Measurements from ENCODE around the gene MPC2.

Gene MPC2

DNA sequence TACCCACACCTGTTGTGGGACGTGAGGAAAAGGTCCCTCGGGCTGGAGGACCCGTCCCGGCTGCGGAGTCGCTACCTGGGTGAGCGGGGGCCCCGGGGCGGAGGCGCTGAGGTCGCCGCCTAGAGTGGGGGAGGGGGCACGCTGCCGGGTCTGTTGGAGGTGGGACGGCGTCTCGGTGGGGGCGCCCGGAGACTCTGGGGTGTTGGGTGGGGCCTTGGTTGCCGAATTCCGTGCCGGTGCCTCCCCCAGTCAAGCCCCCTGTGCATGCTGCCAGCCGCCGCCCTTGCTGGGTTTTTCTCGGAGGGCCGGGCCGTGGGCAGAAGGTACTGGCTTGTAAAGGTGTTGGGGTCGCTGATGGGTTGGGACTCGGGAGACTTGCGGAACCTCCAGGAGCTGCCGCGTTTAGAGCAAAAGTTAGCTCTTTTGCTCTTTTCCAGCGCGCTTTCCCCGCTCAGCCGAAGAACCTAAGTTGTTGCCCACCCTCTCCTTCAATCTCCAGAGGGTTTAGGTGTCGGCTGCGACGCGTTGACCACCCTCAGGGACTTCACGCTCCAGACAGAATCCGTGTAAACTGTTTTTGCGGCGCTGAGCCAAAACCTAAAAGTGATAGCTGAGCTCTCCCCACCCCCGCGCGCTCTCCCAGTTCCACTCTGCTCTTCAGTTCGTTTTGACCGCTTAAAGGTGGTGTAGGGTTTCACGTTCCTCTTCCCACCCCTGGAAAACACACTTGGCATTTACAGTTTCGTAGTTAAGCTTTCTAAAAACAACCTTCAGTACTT lies at the start of gene MPC2:
MPC2 (minus strand) TSS at position 143 of the 779 bp plus-strand sequence. CDS start 1,231 bp downstream, outside the sequence.
- no peaks in the 10 kb centered on the region for H3K9me3 ChIP-seq (ENCODE audit: low read length)
- no peaks in the 10 kb centered on the region for H3K36me3 ChIP-seq (ENCODE audit: insufficient read depth, low read length)
- peaks cover 32% of the 10 kb centered on the region for H3K4me1 ChIP-seq (ENCODE audit: insufficient read depth, low read length)
- H3K27me3 ChIP-seq (ENCODE audit: control insufficient read depth in 1 of 2, insufficient read depth in 2 of 2, low read length in 2 of 2): no peaks in the 10 kb centered on the region
- H3K9ac ChIP-seq (ENCODE audit: low read length): peak within 1 kb of the TSS; percentile 93
- H3K4me3 ChIP-seq (ENCODE audit: low read depth in 1 of 2, low read length in 2 of 2): peak within 1 kb of the TSS; percentile 90 to 92
- H3K27ac ChIP-seq (ENCODE audit: low read depth, low read length): peak within 1 kb of the TSS; percentile 98

DNA sequence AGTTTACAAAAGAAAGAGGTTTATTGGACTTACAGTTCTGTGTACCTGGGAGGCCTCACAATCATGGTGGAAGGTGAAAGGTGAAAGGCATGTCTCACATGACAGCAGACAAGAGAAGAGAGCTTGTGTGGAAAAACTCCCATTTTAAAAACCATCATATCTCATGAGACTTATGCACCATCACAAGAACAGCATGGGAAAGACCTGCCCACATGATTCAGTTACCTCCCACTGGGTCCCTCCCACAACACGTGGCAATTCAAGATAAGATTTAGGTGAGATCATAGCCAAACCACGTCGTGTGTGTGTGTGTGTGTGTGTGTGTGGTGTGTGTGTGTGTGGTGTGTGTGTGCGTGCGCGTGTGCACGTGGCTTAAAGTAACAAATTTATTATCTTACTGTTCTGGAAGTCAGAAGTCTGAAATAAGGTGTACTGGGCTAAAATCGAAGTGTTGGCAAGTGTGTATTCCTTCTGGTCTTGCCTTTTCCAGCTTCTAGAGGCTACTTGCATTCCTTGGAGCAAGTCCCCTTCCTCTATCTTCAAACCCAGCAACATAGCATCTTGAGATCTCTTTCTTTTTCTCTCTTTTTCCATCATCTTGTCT lies 48.1 kb upstream of the MPC2 start:
- H3K36me3 ChIP-seq (ENCODE audit: insufficient read depth, low read length): no peaks in the 10 kb centered on the region
- H3K9ac ChIP-seq (ENCODE audit: low read length): no peak overlapping the region
- no peaks in the 10 kb centered on the region for H3K27me3 ChIP-seq (ENCODE audit: control insufficient read depth in 1 of 2, insufficient read depth in 2 of 2, low read length in 2 of 2)
- H3K4me1 ChIP-seq (ENCODE audit: insufficient read depth, low read length): peaks cover 5% of the 10 kb centered on the region
- no peaks in the 10 kb centered on the region for H3K9me3 ChIP-seq (ENCODE audit: low read length)
- no peak overlapping the region for H3K4me3 ChIP-seq (ENCODE audit: low read depth in 1 of 2, low read length in 2 of 2)
- no peak overlapping the region for H3K27ac ChIP-seq (ENCODE audit: low read depth, low read length)

DNA sequence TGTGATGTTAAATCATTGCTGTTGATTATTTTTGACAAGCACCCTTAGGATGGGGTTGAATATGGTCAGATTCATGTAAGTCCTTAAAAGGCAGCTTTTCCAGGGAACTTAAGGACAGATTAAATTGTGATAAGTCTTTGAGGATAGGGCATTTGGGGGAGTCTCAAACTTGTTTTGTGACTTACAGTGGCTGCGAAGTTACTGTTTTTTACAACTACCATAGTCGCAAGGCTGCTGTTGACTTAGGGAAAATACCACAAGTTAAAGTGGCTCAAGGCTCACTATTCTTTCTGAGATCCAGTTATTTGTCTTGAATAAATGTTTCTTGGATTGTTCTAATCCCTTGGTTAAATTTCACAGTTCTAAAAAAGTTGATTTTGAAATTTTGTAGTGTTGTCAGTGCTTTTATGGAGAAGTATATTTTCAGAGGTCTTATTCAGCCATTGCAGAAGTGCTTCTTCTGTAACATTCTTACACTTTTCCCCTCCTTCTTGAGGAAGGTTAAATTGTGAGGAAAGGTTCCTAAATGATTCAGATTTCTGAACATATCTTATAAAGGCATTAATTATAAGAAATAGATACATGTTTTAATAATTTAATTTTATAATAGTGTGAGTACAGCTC lies 47.0 kb upstream of the MPC2 start:
- no peak overlapping the region for H3K9ac ChIP-seq (ENCODE audit: low read length)
- no peak overlapping the region for H3K27ac ChIP-seq (ENCODE audit: low read depth, low read length)
- no peak overlapping the region for H3K4me3 ChIP-seq (ENCODE audit: low read depth in 1 of 2, low read length in 2 of 2)
- H3K27me3 ChIP-seq (ENCODE audit: control insufficient read depth in 1 of 2, insufficient read depth in 2 of 2, low read length in 2 of 2): no peaks in the 10 kb centered on the region
- H3K36me3 ChIP-seq (ENCODE audit: insufficient read depth, low read length): no peaks in the 10 kb centered on the region
- no peaks in the 10 kb centered on the region for H3K9me3 ChIP-seq (ENCODE audit: low read length)
- H3K4me1 ChIP-seq (ENCODE audit: insufficient read depth, low read length): peaks cover 5% of the 10 kb centered on the region

DNA sequence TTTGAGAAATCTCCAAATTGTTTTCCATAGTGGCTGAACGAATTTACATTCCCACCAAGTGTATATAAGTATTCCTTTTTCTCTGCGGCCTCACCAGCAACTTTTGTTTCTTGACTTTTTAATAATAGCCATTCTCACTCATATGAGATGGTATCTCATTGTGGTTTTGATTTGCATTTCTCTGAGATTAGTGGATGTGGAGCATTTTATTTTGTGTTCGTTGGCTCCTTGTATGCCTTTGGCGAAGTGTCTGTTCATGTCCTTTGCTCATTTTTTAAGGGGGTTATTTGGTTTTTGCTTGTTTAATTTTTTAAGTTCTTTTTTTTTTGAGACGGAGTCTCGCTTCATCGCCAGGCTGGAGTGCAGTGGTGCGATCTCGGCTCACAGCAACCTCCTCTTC lies 45.1 kb upstream of the MPC2 start:
- no peaks in the 10 kb centered on the region for H3K9me3 ChIP-seq (ENCODE audit: low read length)
- no peak overlapping the region for H3K9ac ChIP-seq (ENCODE audit: low read length)
- H3K27me3 ChIP-seq (ENCODE audit: control insufficient read depth in 1 of 2, insufficient read depth in 2 of 2, low read length in 2 of 2): no peaks in the 10 kb centered on the region
- H3K36me3 ChIP-seq (ENCODE audit: insufficient read depth, low read length): no peaks in the 10 kb centered on the region
- H3K4me1 ChIP-seq (ENCODE audit: insufficient read depth, low read length): peaks cover 5% of the 10 kb centered on the region
- no peak overlapping the region for H3K27ac ChIP-seq (ENCODE audit: low read depth, low read length)
- H3K4me3 ChIP-seq (ENCODE audit: low read depth in 1 of 2, low read length in 2 of 2): no peak overlapping the region

DNA sequence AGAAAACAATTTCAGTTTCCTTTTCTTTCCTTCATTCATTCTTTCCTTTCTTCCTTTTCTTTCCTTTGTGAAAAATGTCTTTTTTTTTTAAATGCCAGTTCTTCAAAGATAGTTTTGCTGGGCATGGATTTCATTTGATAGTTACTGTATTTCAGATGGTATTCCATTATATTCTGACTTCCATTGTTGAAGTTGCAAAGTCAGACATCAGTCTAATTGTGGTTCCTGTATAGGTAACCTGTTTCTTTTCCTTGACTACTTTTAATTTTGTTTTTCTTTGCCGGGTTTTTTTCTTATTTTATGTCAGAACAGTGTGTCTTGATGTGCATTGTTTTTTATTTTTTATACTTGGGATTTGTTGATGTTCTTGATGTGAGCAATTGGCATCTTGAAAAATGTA lies 40.4 kb upstream of the MPC2 start:
- H3K9ac ChIP-seq (ENCODE audit: low read length): no peak overlapping the region
- H3K27ac ChIP-seq (ENCODE audit: low read depth, low read length): no peak overlapping the region
- H3K4me1 ChIP-seq (ENCODE audit: insufficient read depth, low read length): peaks cover 16% of the 10 kb centered on the region
- H3K9me3 ChIP-seq (ENCODE audit: low read length): no peaks in the 10 kb centered on the region
- H3K27me3 ChIP-seq (ENCODE audit: control insufficient read depth in 1 of 2, insufficient read depth in 2 of 2, low read length in 2 of 2): no peaks in the 10 kb centered on the region
- H3K36me3 ChIP-seq (ENCODE audit: insufficient read depth, low read length): peaks cover 10% of the 10 kb centered on the region
- no peak overlapping the region for H3K4me3 ChIP-seq (ENCODE audit: low read depth in 1 of 2, low read length in 2 of 2)

DNA sequence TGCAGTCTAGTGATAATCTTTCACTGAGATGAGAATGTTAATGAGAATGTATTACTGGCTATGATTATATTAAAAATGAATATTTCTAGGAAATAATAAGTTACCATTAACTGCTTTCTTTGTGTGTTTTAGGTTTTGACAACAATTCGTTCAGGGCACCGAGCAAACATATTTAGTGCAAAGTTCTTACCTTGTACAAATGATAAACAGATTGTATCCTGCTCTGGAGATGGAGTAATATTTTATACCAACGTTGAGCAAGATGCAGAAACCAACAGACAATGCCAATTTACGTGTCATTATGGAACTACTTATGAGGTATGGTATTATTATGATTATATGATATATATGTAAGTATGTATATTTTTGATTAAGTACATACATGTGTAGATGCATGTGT lies 37.8 kb upstream of the MPC2 start:
- peaks cover 16% of the 10 kb centered on the region for H3K4me1 ChIP-seq (ENCODE audit: insufficient read depth, low read length)
- H3K27ac ChIP-seq (ENCODE audit: low read depth, low read length): no peak overlapping the region
- no peak overlapping the region for H3K4me3 ChIP-seq (ENCODE audit: low read depth in 1 of 2, low read length in 2 of 2)
- H3K9ac ChIP-seq (ENCODE audit: low read length): no peak overlapping the region
- no peaks in the 10 kb centered on the region for H3K27me3 ChIP-seq (ENCODE audit: control insufficient read depth in 1 of 2, insufficient read depth in 2 of 2, low read length in 2 of 2)
- H3K36me3 ChIP-seq (ENCODE audit: insufficient read depth, low read length): peaks cover 10% of the 10 kb centered on the region
- no peaks in the 10 kb centered on the region for H3K9me3 ChIP-seq (ENCODE audit: low read length)

DNA sequence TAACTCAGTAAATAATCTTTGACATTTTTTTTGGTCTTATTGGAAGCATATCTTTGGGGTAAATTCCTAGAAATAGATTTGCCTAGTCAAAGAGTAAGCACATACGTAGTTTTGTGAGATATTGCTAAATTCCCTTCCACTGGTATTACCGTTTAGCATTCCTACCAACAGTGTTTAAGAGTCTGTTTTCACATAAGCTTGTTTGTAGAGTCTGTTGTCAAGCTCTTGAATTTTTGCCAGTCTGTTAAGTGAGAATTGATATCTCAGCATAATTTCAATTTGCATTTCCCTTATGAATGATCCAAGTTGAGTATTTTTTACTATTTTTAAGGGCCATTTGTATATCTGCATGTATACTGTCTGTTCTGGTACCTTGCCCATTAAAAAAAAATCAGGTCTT lies 37.0 kb upstream of the MPC2 start:
- Histone ChIP-seq H3K9me3 (ENCODE audit: low read length) (no peaks in the 10 kb centered on the region), H3K27me3 (ENCODE audit: control insufficient read depth in 1 of 2, insufficient read depth in 2 of 2, low read length in 2 of 2) (no peaks in the 10 kb centered on the region), H3K4me1 (ENCODE audit: insufficient read depth, low read length) (peaks cover 16% of the 10 kb centered on the region), H3K4me3 (ENCODE audit: low read depth in 1 of 2, low read length in 2 of 2) (no peak overlapping the region), H3K36me3 (ENCODE audit: insufficient read depth, low read length) (peaks cover 10% of the 10 kb centered on the region), H3K27ac (ENCODE audit: low read depth, low read length) (no peak overlapping the region), H3K9ac (ENCODE audit: low read length) (no peak overlapping the region)

DNA sequence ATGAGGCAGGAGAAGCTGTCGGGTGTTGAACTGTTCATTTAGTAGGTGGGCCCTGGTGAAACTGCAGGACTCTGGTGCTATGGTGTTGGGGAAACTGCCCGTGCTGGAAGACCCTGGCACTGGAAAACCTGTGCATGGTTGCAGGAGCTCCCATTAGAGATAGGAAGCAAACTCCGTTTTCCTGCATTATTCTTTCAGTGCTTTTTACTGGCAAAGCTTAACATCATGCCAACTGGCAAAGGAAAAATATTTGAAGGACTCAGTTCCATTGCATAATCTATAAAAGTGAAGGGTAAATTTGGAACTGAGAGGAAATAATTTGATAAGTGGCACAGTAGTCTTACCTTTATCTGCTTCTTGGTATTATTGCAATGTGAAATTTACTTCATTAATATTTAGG lies 31.7 kb upstream of the MPC2 start:
- H3K9ac ChIP-seq (ENCODE audit: low read length): no peak overlapping the region
- H3K36me3 ChIP-seq (ENCODE audit: insufficient read depth, low read length): no peaks in the 10 kb centered on the region
- H3K4me3 ChIP-seq (ENCODE audit: low read depth in 1 of 2, low read length in 2 of 2): no peak overlapping the region
- H3K27ac ChIP-seq (ENCODE audit: low read depth, low read length): no peak overlapping the region
- peaks cover 27% of the 10 kb centered on the region for H3K4me1 ChIP-seq (ENCODE audit: insufficient read depth, low read length)
- no peaks in the 10 kb centered on the region for H3K9me3 ChIP-seq (ENCODE audit: low read length)
- H3K27me3 ChIP-seq (ENCODE audit: control insufficient read depth in 1 of 2, insufficient read depth in 2 of 2, low read length in 2 of 2): no peaks in the 10 kb centered on the region

DNA sequence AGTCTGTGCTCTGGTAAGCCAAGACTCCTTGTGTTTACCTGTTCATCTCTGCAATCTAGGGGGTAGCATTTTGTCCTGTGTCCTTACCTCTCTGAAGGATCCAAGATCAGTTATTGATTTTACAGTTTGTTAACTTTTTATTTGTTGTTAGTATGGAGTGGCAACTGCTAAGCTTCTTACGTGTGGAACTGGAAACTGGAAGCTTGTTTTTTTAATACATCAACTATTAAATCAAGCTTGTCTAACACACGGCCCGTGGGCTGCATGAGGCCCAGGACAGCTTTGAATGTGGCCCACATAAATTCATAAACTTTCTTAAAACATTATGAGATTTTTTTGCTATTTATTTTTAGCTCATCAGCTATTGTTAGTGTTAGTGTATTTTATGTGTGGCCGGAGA lies 29.2 kb upstream of the MPC2 start:
- Histone ChIP-seq H3K4me3 (ENCODE audit: low read depth in 1 of 2, low read length in 2 of 2) (no peak overlapping the region), H3K4me1 (ENCODE audit: insufficient read depth, low read length) (peaks cover 13% of the 10 kb centered on the region), H3K27me3 (ENCODE audit: control insufficient read depth in 1 of 2, insufficient read depth in 2 of 2, low read length in 2 of 2) (no peaks in the 10 kb centered on the region), H3K36me3 (ENCODE audit: insufficient read depth, low read length) (no peaks in the 10 kb centered on the region), H3K9me3 (ENCODE audit: low read length) (no peaks in the 10 kb centered on the region), H3K27ac (ENCODE audit: low read depth, low read length) (no peak overlapping the region), H3K9ac (ENCODE audit: low read length) (no peak overlapping the region)

DNA sequence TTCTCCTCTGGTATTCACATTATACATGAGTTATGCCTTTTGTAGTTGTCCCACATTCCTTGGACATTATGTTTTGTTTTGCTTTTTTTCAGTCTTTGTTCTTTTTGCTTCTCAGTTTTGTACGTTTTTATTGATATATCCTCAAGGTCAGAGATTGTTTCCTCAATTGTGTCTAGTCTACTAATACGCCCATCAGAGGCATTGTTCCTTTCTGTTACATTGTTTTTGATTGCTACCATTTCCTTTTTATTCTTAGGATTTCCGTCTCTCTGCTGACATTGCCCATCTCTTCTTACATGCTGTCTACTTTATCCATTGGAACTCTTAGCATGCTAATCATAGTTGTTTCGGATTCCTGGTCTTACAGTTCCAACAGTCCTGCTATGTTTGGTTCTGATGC lies 27.8 kb upstream of the MPC2 start:
- Histone ChIP-seq H3K27ac (ENCODE audit: low read depth, low read length) (no peak overlapping the region), H3K9ac (ENCODE audit: low read length) (no peak overlapping the region), H3K27me3 (ENCODE audit: control insufficient read depth in 1 of 2, insufficient read depth in 2 of 2, low read length in 2 of 2) (no peaks in the 10 kb centered on the region), H3K4me1 (ENCODE audit: insufficient read depth, low read length) (peaks cover 13% of the 10 kb centered on the region), H3K9me3 (ENCODE audit: low read length) (no peaks in the 10 kb centered on the region), H3K36me3 (ENCODE audit: insufficient read depth, low read length) (no peaks in the 10 kb centered on the region), H3K4me3 (ENCODE audit: low read depth in 1 of 2, low read length in 2 of 2) (no peak overlapping the region)

DNA sequence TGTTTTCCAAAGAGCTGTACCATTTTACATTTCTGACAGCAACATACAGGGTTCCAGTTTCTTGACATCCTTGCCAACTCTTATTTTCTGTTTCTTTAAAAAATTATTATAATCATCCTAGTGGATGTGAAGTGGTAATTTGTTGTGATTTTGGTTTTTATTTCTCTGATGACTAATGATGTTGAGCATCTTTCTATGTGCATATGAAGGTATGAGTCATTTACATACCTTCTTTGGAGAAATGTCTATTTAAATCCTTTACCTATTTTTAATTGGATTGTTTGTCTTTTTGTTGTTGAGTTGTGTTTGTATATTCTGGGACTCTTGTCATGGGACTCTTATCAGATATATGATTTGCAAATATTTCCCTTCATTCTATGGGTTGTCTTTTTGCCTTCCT lies 20.8 kb upstream of the MPC2 start:
- Histone ChIP-seq H3K9ac (ENCODE audit: low read length) (no peak overlapping the region), H3K36me3 (ENCODE audit: insufficient read depth, low read length) (no peaks in the 10 kb centered on the region), H3K27me3 (ENCODE audit: control insufficient read depth in 1 of 2, insufficient read depth in 2 of 2, low read length in 2 of 2) (no peaks in the 10 kb centered on the region), H3K9me3 (ENCODE audit: low read length) (no peaks in the 10 kb centered on the region), H3K4me3 (ENCODE audit: low read depth in 1 of 2, low read length in 2 of 2) (no peak overlapping the region), H3K27ac (ENCODE audit: low read depth, low read length) (no peak overlapping the region), H3K4me1 (ENCODE audit: insufficient read depth, low read length) (no peaks in the 10 kb centered on the region)
